Mucosa of gallbladder (tissue), 1 donor: ENCODE measurements around the gene KIF25. TPM values are rescaled to one million over a fixed set of nuclear protein-coding genes. Genes with fewer than 3 reads are reported as not detected.

Experiments used
- DNase-seq: peaks from one replicate; pipeline ENCODE4 v3.0.0-alpha.2; 2020; ENCODE audit warnings: low spot score
- total RNA-seq: library from RNA; stranded (reverse); gene quantifications from one replicate; pipeline ENCODE4 v1.2.1, GENCODE V29; 2021
- donor health status: DM: no; HTN: no; CAD: no.

The KIF25 gene
- total RNA-seq, 1 donor from 2014 or later = 0.43 TPM

DNA sequence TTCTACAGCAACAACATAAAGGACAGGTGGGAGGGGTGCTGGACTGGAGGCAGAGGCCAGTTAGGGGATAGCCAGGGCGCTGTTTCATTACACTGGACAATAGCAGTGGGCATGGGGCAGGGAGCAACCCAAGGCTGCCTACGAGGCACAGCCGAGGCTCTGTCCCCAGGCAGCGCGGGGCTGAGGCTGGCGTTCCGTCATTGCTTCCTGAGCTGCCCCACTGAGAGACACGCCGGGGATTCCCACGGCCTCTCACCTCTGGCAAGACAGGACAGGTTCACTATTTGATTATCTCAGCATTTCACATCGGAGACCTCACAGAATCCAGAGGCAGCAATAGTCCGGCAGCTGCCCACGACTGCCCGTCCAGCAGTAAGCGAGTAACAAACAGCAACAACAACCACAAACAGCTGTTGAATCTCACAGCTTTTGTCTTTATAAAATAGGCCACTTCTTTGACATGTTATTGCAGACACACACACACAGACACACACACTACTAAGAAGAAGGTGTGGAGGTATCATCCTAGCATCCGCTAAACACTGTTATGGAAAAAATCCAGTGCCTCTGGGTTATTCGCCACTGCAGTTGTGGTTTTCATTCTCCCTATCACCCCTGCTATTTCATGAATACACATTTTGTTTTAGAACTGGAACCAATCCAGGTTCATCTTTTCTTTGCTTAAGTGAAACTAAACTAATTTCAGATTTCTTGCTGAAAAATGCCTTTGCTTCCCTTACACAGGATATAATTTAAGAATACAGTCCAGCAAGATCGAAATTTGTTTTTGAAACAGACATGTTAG lies 19.5 kb downstream of the KIF25 start:
- peak; percentile 9 for DNase-seq

DNA sequence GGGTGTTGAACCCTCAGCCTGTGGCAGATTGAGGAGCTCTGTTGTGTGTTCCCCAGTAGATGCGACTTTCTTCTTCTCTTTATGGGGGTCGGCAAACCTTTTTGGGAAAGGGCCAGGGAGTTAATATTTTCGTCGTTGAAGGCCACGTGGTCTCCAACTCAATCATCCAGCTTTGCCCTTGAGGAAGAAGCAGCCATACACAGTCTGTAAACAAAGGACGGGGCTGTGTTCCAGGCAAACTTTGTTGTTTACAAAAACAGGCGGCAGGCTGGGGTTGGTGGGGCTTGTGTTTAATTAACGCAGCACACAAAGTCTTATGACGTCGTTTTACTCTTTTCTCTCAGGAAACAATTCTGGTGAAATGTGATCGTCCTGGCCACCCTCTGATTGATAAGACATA lies 20.2 kb downstream of the KIF25 start:
- DNase-seq = no peak

DNA sequence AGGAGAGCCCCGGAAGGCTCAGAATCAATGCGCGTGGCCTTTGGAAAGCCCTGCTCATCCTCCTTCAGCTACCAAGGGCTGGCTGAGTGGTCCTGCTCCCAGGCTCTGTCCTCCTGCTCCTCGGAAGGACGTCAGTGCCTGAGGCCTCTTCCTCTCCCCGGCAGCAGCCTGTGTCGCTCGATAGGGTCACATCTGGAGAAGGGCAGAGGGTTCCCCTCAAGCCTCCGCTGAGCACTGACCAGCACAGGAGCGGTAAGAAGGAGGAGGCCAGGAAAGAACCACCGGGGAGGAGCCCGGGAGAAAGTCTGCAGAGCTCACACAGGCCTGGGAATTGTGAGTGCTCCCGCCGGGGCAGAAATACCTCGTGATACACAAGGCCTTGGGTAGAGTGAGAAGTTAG lies 21.2 kb downstream of the KIF25 start:
- DNase-seq = no peak

GRCh38 chr6:168020242-168020641 lies 22.8 kb downstream of the KIF25 start:
- DNase-seq = no peak

DNA sequence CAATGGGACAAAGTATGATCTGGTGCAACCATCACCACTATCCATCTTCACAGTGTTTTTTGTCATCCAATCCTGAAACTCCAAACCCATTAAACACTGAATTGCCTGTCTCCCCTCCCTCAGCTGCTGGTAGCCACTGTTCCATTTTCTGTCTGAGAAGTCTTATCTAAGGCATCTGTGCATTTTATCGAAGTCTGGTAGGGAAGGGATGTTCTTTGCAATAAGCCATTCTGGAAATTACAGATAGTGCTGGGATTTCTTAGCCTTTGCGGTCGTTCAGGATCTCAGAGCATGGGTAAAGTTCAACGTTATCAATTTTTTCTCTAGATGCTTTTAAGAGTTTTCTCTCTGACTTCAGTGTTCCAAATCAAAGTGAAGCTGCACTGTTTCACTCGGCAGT lies 24.1 kb downstream of the KIF25 start:
- no peak for DNase-seq

DNA sequence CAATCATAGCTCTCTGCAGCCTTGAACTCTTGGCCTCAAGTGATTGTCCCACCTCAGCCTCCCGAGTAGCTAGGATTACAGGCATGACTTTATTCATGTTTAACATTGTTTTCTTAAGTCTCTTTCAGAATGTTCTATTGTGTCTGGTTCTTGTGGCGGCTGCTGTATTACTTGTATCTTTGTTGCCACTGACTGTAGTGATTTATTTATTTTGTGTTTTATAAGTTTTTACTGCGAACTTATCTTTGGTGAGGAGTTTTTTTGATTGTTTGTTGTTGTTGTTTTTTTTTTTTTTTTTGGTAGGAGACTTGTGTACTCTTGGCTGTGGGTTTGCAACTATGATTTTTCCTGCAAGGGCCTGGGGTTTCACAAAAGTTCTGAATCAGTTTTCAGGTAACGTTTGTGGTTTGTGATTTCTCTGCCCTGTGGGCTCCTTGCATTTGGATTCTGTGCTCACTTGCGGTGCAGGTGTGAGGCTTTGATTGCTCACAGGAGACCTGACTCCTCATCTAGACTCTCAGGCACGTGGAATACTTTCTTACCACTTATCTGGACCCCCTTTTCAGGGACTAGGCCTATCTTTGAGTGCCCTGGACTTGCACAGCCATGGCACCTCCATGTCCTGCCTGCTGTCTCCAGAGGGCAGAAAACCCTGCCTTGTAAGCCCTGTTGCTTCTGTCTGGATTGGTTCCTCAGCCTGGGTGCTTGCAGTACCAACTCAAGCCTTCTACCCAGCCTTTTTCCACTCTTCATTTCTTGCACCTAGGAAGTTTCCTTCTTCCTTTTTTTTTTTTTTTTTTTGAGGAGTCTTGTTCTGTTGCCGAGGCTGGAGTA lies 25.2 kb downstream of the KIF25 start:
- DNase-seq = no peak

- no peak for DNase-seq
These were observed 27.6 kb downstream of the KIF25 start for GRCh38 chr6:168024951-168025510.

GRCh38 chr6:168025831-168026710 lies 28.6 kb downstream of the KIF25 start:
- no peak for DNase-seq

DNA sequence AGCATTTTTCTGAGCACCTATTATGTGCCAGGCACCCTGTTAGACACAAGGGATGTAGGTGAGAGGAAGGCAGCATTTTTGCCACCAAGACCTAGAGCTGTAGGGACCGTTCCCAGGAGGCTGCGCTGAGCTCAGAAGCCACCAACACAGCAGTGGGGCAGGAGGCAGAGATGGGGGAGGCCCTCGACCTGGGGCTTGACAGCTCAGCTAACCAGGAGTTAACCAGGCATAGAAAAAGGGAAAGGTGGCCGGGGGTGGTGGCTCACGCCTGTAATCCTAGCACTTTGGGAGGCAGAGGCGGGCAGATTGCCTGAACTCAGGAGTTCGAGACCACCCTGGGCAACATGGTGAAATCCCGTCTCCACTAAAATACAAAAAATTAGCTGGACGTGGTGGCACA lies 29.5 kb downstream of the KIF25 start:
- DNase-seq = no peak

DNA sequence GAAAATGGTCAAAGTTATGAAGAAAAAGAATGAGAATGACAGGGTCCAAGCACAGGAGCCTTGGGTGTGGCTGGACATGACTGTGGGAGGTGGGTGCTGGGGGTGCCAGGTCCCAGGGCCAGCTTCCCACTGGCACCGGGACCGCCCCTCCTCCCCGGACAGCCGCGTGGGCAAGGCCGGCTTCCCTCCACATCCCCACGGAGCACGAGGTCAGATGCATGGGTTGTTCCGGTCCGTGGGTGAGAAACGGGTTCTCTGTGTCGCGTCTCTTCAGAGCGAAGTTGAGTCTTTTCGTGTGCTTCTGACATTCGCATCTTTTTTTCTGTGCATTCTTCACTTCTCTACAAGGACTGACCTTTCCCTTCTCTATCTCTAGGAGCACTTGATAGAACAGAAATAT lies 30.1 kb downstream of the KIF25 start:
- no peak for DNase-seq

GRCh38 chr6:168028181-168028580 lies 30.7 kb downstream of the KIF25 start:
- DNase-seq = no peak

DNA sequence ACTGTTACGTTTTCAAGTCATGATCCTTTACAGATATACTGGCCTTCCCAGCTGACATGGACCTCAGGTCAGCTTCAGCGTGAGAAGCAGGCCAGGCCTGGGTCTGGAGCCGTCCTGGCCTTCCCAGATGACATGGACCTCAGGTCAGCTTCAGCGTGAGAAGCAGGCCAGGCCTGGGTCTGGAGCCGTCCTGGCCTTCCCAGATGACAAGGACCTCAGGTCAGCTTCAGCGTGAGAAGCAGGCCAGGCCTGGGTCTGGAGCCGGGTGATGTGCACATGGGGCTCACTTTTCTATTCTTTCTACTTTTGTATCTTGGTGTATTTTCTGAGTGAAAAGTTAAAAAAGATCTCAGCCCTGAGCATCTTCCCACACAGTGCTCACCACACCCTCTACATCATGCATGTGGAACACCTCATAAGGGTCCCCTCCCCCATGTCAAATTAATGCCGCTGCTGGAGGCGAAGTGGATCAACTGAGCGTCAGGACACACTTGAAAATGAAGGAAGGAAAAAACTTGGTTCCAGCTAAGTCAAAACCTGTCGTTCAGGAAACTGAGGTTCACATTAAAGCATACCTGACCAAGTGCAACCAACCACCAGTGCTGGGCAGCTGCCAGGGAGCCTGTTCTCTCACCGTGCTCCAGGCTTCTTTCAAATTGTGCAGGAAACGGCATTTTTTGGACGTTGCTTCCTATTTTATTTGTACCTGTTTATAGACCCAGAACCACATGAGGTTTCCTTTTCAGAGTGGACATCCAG lies 32.2 kb downstream of the KIF25 start:
- DNase-seq = no peak

GRCh38 chr6:168030218-168030746 lies 32.8 kb downstream of the KIF25 start:
- no peak for DNase-seq

- no peak for DNase-seq
These were observed 33.4 kb downstream of the KIF25 start for GRCh38 chr6:168030908-168031307.

DNA sequence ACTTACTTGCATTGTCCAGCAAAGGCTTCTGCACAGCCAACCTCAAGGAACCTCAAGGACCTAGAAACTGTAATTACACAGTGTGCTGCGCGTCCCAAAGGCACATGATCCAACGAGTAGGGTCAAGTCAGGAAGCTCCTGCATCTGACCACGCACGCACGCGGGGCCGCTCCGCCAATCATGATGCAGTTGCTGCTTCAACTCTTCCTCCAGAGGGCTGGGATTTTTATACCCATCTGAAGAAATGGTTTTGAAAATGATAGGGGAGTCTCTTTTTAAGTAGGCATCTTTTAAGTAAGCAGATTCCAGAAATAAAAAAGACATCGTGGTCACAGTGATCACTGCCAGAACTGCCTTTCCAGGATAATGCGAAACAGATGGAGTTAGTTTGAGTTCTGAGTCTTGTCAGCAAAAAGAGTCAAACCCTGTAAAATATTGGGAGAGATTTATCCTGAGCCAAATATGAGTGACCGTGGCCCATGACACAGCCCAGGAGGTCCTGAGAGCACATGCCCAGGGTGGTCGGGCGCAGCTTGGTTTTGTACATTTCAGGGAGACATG lies 34.0 kb downstream of the KIF25 start:
- no peak for DNase-seq

DNA sequence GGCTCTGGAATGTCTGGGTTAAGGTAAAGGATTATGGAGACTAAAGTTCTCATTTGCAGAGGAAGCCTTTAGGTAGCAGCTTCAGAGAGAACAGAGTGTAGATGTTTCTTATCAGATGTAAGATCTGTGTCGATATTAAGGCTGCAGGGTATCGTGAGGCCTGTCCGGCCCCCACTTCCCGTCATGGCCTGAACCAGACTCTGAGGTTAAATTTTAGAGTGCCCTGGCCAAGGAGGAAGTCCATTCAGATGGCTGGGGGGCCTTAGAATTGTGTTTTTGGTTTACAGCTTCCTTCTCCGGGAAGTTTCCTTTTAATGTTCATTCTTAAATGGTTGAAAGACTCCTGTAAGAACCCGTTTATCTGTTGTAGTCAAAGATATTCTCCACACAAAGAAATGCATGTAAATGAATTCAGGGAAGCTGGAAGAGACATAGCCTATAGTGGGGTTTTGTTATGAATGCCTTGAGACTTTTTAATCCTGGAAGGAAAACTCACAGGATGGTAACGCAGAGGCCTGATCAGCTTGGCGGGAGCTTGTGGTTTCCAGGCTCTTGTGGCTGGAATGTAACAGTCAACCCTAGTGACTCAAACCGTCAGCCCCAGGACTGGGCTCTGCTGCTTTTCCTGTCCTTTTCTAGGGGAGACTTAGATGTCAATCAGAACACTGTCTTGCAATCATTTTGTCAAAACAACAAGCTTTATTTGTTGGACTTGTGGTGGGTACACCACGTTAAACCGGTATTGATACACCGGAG lies 34.7 kb downstream of the KIF25 start:
- no peak for DNase-seq

DNA sequence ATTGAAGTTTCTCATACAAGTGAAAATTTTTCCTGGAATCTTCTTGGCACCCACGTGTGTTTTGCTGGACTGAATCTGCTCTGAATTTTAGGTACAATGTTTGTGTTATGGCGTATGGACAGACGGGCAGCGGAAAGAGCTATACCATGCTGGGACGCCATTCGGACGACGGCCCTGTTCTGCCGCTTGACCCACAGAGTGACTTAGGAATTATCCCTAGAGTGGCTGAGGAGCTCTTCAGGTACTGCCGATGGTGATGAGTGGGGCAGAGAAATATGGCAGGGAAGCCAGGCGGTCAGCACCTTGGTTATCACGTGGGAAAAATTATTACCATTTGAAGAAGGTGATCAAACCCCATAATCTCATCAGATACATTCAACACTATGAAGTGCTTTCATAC lies 36.3 kb downstream of the KIF25 start:
- DNase-seq = no peak

- DNase-seq = no peak
These were observed 37.1 kb downstream of the KIF25 start for GRCh38 chr6:168034537-168034936.

DNA sequence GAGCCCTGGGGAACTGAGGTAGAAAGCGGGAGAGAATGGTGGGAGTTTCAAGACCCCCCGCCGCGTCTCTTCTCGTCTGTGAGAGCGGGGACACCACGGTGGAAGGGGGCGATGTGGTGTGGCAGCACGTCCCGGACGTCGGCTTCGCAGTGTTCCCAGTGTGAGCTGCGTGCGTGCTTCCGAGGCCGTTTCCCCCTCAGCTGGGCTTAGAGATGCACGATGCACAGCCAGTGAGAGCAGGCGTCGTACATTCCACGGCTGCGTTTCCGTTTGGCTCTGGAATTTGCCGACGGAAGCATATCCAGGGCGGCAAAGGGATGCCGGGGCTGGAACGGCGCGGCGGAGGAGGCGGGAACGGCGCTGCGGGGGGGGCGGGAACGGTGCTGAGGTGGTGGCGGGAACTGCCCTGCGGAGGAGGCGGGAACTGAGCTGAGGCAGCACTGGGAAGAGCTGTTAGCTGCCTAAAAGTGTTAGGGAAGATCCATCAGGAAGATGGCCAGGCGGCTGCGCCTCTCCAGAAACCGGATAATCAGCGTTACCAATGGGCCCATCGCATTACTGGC lies 37.7 kb downstream of the KIF25 start:
- DNase-seq = peak; percentile 53
